GM12878 (cell line): ENCODE data around the gene POGLUT3. TPM values are rescaled to one million over a fixed set of nuclear protein-coding genes. Genes with fewer than 3 reads are reported as not detected.

Experiments
- ASH2L ChIP-seq: fragments of 300-600, 200-600 bp; sonication (generic); IDR thresholded peaks from 2 replicates; pipeline ENCODE4 v1.6.1; 2017; ENCODE audit warnings: low read depth, mild to moderate bottlenecking, borderline replicate concordance
- NR2F1 ChIP-seq: fragments of 450-650 bp; conservative IDR thresholded peaks from 2 replicates; pipeline ENCODE4 v1.6.1; 2017; ENCODE audit warnings: mild to moderate bottlenecking
- RAD21 ChIP-seq: IDR thresholded peaks from 2 replicates; pipeline ENCODE4 v1.6.1; 2011; ENCODE audit warnings: mild to moderate bottlenecking, low read depth, low read length, moderate library complexity; ENCODE audit not compliant: insufficient read depth
- SREBF2 ChIP-seq: IDR thresholded peaks from 2 replicates; pipeline ENCODE4 v1.6.1; 2012; ENCODE audit warnings: mild to moderate bottlenecking, low read length
- TCF12 ChIP-seq: IDR thresholded peaks from 2 replicates; pipeline ENCODE4 v1.6.1; 2011; ENCODE audit warnings: low read depth, mild to moderate bottlenecking, low read length
- ZNF207 ChIP-seq: fragments of 450-650 bp; IDR thresholded peaks from 2 replicates; pipeline ENCODE4 v1.6.1; 2014; ENCODE audit warnings: antibody characterized with exemption, mild to moderate bottlenecking, borderline replicate concordance
- polyA plus RNA-seq, 11 experiments: library from polyadenylated mRNA; depleted of rRNA in 4 of 11; unstranded in 6 of 11; stranded (reverse) in 5 of 11; fragments of >200 nt; fragmentation: Nextera tagmentation in 4 of 11; fragmentation: Illumina TruSeq in 1 of 11; extraction: Ambion mirVana in 4 of 11; extraction: Trizol in 1 of 11; gene quantifications; 1 replicate in 1 of 11; 2 replicates in 10 of 11; pipeline versions ENCODE4 v1.2.1 to v1.2.3, GENCODE V29; 2011 to 2016; ENCODE audit warnings: inconsistent platforms in 2 of 11, missing spikeins in 2 of 11, low read depth in 1 of 11
- total RNA-seq, 4 experiments: library from RNA; depleted of rRNA in 3 of 4; stranded (reverse); fragments of >200 nt in 3 of 4; fragmentation: Illumina TruSeq in 1 of 4; extraction: Trizol in 1 of 4; gene quantifications; 2 replicates each; pipeline versions ENCODE4 v1.2.1 to v1.2.3, GENCODE V29; 2013 to 2021
- TF ChIP-seq, protein P1 (sequence below): fragments of 450-650 bp; IDR thresholded peaks from 2 replicates; pipeline ENCODE4 v1.6.1; 2017; ENCODE audit warnings: mild to moderate bottlenecking, moderate library complexity
- TF ChIP-seq, protein P2 (sequence below): IDR thresholded peaks from 2 replicates; pipeline ENCODE4 v1.6.1; 2012; ENCODE audit warnings: improper control_type of control experiment, low read depth, low read length; ENCODE audit not compliant: insufficient replicate concordance
- TF ChIP-seq, protein P3 (sequence below): fragments of 150-350 bp; IDR thresholded peaks from 2 replicates; pipeline ENCODE4 v1.6.1; 2016; ENCODE audit warnings: low read depth, low read length
- TF ChIP-seq, protein P4 (sequence below): fragments of 450-650 bp; IDR thresholded peaks from 2 replicates; pipeline ENCODE4 v1.6.1; 2017; ENCODE audit warnings: mild to moderate bottlenecking, moderate library complexity
- TF ChIP-seq, protein P5 (sequence below): IDR thresholded peaks from 2 replicates; pipeline ENCODE4 v1.6.1; 2012; ENCODE audit warnings: low read depth, low read length, improper control_type of control experiment

Gene POGLUT3
- total and polyA plus RNA-seq, 10 of the 15 experiments (the other 5 are each of a cell fraction or from before 2014, with no cell fraction given) = 3.7 to 21.5 (median 12.9) TPM

DNA sequence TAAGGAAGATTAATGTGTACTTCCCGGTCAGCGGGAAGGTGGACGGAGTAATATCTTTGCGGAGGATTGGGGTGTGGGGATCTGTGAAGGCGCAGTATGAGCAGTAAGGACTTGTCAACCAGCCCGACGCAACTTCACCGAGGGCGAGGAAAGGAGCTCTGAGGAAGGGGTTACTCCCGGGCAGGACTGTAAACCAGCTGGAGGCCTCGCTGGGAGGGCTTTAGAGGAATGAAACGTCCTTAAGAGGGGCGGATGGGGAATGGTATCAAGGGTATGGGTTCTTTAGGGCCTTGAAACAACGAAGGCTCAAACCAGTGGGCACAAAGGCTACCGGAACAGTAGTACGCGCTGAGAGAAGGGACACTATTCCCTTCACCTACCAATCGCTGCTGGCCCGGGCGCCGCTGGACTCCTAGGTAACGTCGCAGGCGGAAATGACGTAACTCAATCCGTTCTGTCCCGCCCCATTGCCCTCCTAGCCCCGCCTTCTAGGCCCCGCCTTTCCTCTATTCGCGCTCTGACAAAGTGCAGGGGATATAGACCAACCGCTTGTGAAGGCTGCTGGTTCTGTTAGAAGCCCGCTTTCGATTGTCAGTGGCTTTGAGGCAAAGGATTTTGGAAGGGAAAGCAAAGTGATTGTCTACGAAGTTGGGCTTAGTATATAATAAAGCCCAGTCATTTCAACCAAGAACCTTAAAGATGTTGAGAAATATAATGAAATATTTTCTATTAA lies 30.9 kb downstream of the POGLUT3 start, which contains the start of gene C11orf65 (continued):
- TF ChIP-seq, protein P1, sequence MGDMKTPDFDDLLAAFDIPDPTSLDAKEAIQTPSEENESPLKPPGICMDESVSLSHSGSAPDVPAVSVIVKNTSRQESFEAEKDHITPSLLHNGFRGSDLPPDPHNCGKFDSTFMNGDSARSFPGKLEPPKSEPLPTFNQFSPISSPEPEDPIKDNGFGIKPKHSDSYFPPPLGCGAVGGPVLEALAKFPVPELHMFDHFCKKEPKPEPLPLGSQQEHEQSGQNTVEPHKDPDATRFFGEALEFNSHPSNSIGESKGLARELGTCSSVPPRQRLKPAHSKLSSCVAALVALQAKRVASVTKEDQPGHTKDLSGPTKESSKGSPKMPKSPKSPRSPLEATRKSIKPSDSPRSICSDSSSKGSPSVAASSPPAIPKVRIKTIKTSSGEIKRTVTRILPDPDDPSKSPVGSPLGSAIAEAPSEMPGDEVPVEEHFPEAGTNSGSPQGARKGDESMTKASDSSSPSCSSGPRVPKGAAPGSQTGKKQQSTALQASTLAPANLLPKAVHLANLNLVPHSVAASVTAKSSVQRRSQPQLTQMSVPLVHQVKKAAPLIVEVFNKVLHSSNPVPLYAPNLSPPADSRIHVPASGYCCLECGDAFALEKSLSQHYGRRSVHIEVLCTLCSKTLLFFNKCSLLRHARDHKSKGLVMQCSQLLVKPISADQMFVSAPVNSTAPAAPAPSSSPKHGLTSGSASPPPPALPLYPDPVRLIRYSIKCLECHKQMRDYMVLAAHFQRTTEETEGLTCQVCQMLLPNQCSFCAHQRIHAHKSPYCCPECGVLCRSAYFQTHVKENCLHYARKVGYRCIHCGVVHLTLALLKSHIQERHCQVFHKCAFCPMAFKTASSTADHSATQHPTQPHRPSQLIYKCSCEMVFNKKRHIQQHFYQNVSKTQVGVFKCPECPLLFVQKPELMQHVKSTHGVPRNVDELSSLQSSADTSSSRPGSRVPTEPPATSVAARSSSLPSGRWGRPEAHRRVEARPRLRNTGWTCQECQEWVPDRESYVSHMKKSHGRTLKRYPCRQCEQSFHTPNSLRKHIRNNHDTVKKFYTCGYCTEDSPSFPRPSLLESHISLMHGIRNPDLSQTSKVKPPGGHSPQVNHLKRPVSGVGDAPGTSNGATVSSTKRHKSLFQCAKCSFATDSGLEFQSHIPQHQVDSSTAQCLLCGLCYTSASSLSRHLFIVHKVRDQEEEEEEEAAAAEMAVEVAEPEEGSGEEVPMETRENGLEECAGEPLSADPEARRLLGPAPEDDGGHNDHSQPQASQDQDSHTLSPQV = no peak
- TF ChIP-seq ZNF207 (no peak), NR2F1 (no peak), SREBF2 (no peak), RAD21 (no peak), TCF12 (no peak), ASH2L (0 out of 2 replicates have a peak, but pooled peaks have one; percentile 27)
- TF ChIP-seq, protein P2, sequence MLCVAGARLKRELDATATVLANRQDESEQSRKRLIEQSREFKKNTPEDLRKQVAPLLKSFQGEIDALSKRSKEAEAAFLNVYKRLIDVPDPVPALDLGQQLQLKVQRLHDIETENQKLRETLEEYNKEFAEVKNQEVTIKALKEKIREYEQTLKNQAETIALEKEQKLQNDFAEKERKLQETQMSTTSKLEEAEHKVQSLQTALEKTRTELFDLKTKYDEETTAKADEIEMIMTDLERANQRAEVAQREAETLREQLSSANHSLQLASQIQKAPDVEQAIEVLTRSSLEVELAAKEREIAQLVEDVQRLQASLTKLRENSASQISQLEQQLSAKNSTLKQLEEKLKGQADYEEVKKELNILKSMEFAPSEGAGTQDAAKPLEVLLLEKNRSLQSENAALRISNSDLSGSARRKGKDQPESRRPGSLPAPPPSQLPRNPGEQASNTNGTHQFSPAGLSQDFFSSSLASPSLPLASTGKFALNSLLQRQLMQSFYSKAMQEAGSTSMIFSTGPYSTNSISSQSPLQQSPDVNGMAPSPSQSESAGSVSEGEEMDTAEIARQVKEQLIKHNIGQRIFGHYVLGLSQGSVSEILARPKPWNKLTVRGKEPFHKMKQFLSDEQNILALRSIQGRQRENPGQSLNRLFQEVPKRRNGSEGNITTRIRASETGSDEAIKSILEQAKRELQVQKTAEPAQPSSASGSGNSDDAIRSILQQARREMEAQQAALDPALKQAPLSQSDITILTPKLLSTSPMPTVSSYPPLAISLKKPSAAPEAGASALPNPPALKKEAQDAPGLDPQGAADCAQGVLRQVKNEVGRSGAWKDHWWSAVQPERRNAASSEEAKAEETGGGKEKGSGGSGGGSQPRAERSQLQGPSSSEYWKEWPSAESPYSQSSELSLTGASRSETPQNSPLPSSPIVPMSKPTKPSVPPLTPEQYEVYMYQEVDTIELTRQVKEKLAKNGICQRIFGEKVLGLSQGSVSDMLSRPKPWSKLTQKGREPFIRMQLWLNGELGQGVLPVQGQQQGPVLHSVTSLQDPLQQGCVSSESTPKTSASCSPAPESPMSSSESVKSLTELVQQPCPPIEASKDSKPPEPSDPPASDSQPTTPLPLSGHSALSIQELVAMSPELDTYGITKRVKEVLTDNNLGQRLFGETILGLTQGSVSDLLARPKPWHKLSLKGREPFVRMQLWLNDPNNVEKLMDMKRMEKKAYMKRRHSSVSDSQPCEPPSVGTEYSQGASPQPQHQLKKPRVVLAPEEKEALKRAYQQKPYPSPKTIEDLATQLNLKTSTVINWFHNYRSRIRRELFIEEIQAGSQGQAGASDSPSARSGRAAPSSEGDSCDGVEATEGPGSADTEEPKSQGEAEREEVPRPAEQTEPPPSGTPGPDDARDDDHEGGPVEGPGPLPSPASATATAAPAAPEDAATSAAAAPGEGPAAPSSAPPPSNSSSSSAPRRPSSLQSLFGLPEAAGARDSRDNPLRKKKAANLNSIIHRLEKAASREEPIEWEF = no peak
- TF ChIP-seq, protein P3, sequence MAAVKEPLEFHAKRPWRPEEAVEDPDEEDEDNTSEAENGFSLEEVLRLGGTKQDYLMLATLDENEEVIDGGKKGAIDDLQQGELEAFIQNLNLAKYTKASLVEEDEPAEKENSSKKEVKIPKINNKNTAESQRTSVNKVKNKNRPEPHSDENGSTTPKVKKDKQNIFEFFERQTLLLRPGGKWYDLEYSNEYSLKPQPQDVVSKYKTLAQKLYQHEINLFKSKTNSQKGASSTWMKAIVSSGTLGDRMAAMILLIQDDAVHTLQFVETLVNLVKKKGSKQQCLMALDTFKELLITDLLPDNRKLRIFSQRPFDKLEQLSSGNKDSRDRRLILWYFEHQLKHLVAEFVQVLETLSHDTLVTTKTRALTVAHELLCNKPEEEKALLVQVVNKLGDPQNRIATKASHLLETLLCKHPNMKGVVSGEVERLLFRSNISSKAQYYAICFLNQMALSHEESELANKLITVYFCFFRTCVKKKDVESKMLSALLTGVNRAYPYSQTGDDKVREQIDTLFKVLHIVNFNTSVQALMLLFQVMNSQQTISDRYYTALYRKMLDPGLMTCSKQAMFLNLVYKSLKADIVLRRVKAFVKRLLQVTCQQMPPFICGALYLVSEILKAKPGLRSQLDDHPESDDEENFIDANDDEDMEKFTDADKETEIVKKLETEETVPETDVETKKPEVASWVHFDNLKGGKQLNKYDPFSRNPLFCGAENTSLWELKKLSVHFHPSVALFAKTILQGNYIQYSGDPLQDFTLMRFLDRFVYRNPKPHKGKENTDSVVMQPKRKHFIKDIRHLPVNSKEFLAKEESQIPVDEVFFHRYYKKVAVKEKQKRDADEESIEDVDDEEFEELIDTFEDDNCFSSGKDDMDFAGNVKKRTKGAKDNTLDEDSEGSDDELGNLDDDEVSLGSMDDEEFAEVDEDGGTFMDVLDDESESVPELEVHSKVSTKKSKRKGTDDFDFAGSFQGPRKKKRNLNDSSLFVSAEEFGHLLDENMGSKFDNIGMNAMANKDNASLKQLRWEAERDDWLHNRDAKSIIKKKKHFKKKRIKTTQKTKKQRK = no peak
- TF ChIP-seq, protein P4, sequence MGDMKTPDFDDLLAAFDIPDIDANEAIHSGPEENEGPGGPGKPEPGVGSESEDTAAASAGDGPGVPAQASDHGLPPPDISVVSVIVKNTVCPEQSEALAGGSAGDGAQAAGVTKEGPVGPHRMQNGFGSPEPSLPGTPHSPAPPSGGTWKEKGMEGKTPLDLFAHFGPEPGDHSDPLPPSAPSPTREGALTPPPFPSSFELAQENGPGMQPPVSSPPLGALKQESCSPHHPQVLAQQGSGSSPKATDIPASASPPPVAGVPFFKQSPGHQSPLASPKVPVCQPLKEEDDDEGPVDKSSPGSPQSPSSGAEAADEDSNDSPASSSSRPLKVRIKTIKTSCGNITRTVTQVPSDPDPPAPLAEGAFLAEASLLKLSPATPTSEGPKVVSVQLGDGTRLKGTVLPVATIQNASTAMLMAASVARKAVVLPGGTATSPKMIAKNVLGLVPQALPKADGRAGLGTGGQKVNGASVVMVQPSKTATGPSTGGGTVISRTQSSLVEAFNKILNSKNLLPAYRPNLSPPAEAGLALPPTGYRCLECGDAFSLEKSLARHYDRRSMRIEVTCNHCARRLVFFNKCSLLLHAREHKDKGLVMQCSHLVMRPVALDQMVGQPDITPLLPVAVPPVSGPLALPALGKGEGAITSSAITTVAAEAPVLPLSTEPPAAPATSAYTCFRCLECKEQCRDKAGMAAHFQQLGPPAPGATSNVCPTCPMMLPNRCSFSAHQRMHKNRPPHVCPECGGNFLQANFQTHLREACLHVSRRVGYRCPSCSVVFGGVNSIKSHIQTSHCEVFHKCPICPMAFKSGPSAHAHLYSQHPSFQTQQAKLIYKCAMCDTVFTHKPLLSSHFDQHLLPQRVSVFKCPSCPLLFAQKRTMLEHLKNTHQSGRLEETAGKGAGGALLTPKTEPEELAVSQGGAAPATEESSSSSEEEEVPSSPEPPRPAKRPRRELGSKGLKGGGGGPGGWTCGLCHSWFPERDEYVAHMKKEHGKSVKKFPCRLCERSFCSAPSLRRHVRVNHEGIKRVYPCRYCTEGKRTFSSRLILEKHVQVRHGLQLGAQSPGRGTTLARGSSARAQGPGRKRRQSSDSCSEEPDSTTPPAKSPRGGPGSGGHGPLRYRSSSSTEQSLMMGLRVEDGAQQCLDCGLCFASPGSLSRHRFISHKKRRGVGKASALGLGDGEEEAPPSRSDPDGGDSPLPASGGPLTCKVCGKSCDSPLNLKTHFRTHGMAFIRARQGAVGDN = peak; percentile 35; the same call in 1 of the 2 replicates
- TF ChIP-seq, protein P5, sequence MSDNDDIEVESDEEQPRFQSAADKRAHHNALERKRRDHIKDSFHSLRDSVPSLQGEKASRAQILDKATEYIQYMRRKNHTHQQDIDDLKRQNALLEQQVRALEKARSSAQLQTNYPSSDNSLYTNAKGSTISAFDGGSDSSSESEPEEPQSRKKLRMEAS = no peak; the same call in 1 of the 2 replicates
